ENCODE data around the gene HTT. TPM values are rescaled to one million over a fixed set of nuclear protein-coding genes. Genes with fewer than 3 reads are reported as not detected.

Gene HTT
- total RNA-seq, 2 experiments from 2014 or later = 64.8 to 65.8 TPM

GRCh38 chr4:3253808-3254207 lies 179.3 kb downstream of the HTT start:
- Mint-ChIP-seq H3K4me3 (no peak overlapping the region), H3K4me1 (no peaks in the 10 kb centered on the region), H3K27ac (no peak overlapping the region), H3K36me3 (no peaks in the 10 kb centered on the region), H3K9me3 (no peaks in the 10 kb centered on the region), H3K27me3 (no peaks in the 10 kb centered on the region)
- DNase-seq (peak; percentile 17), ATAC-seq (ENCODE audit: low read depth) (no peak)
- POLR2A ChIA-PET = no interaction called here

GRCh38 chr4:3254302-3255131 lies 180.0 kb downstream of the HTT start:
- Mint-ChIP-seq H3K4me3 (no peak overlapping the region), H3K36me3 (no peaks in the 10 kb centered on the region), H3K27me3 (no peaks in the 10 kb centered on the region), H3K9me3 (no peaks in the 10 kb centered on the region), H3K27ac (no peak overlapping the region), H3K4me1 (no peaks in the 10 kb centered on the region)
- POLR2A ChIA-PET = no interaction called here
- DNase-seq (peak; percentile 23), ATAC-seq (ENCODE audit: low read depth) (no peak)

GRCh38 chr4:3255611-3256186 lies 181.2 kb downstream of the HTT start:
- DNase-seq = no peak
- no peaks in the 10 kb centered on the region for H3K27me3 Mint-ChIP-seq
- no peak overlapping the region for H3K27ac Mint-ChIP-seq
- H3K36me3 Mint-ChIP-seq = no peaks in the 10 kb centered on the region
- no peaks in the 10 kb centered on the region for H3K9me3 Mint-ChIP-seq
- no peak for ATAC-seq (ENCODE audit: low read depth)
- H3K4me3 Mint-ChIP-seq = no peak overlapping the region
- H3K4me1 Mint-ChIP-seq = no peaks in the 10 kb centered on the region
- POLR2A ChIA-PET = no interaction called here

- POLR2A ChIA-PET = no interaction called here
- H3K36me3 Mint-ChIP-seq = no peaks in the 10 kb centered on the region
- no peaks in the 10 kb centered on the region for H3K4me1 Mint-ChIP-seq
- H3K27ac Mint-ChIP-seq = no peak overlapping the region
- no peaks in the 10 kb centered on the region for H3K27me3 Mint-ChIP-seq
- no peak overlapping the region for H3K4me3 Mint-ChIP-seq
- DNase-seq = no peak
- no peak for ATAC-seq (ENCODE audit: low read depth)
- H3K9me3 Mint-ChIP-seq = no peaks in the 10 kb centered on the region
Measured at GRCh38 chr4:3256230-3257102, 182.0 kb downstream of the HTT start.

GRCh38 chr4:3257103-3257555 lies 182.6 kb downstream of the HTT start:
- DNase-seq (no peak), ATAC-seq (ENCODE audit: low read depth) (no peak)
- H3K4me3 Mint-ChIP-seq = no peak overlapping the region
- no peak overlapping the region for H3K27ac Mint-ChIP-seq
- no peaks in the 10 kb centered on the region for H3K4me1 Mint-ChIP-seq
- no peaks in the 10 kb centered on the region for H3K36me3 Mint-ChIP-seq
- no peaks in the 10 kb centered on the region for H3K27me3 Mint-ChIP-seq
- H3K9me3 Mint-ChIP-seq = no peaks in the 10 kb centered on the region
- POLR2A ChIA-PET = no interaction called here

- no peak overlapping the region for H3K4me3 Mint-ChIP-seq
- no peak overlapping the region for H3K27ac Mint-ChIP-seq
- ATAC-seq (ENCODE audit: low read depth) (no peak), DNase-seq (no peak)
- no peaks in the 10 kb centered on the region for H3K9me3 Mint-ChIP-seq
- no peaks in the 10 kb centered on the region for H3K27me3 Mint-ChIP-seq
- H3K4me1 Mint-ChIP-seq = no peaks in the 10 kb centered on the region
- H3K36me3 Mint-ChIP-seq = no peaks in the 10 kb centered on the region
- POLR2A ChIA-PET = no interaction called here
Measured at GRCh38 chr4:3257556-3258482, 183.3 kb downstream of the HTT start.

GRCh38 chr4:3261411-3262207 lies 187.1 kb downstream of the HTT start:
- H3K36me3 Mint-ChIP-seq = no peaks in the 10 kb centered on the region
- H3K27me3 Mint-ChIP-seq = no peaks in the 10 kb centered on the region
- H3K4me1 Mint-ChIP-seq = no peaks in the 10 kb centered on the region
- no peak for DNase-seq
- POLR2A ChIA-PET = no interaction called here
- H3K9me3 Mint-ChIP-seq = no peaks in the 10 kb centered on the region
- ATAC-seq (ENCODE audit: low read depth) = no peak
- no peak overlapping the region for H3K4me3 Mint-ChIP-seq
- no peak overlapping the region for H3K27ac Mint-ChIP-seq

- Mint-ChIP-seq H3K4me3 (no peak overlapping the region), H3K36me3 (no peaks in the 10 kb centered on the region), H3K9me3 (no peaks in the 10 kb centered on the region), H3K27ac (no peak overlapping the region), H3K27me3 (no peaks in the 10 kb centered on the region), H3K4me1 (no peaks in the 10 kb centered on the region)
- DNase-seq (no peak), ATAC-seq (ENCODE audit: low read depth) (no peak)
- POLR2A ChIA-PET = no interaction called here
Measured at GRCh38 chr4:3262208-3263052, 187.9 kb downstream of the HTT start.

GRCh38 chr4:3263053-3263875 lies 188.8 kb downstream of the HTT start:
- POLR2A ChIA-PET = no interaction called here
- ATAC-seq (ENCODE audit: low read depth) (no peak), DNase-seq (no peak)
- no peak overlapping the region for H3K27ac Mint-ChIP-seq
- no peak overlapping the region for H3K4me3 Mint-ChIP-seq
- no peaks in the 10 kb centered on the region for H3K27me3 Mint-ChIP-seq
- H3K4me1 Mint-ChIP-seq = no peaks in the 10 kb centered on the region
- H3K9me3 Mint-ChIP-seq = no peaks in the 10 kb centered on the region
- no peaks in the 10 kb centered on the region for H3K36me3 Mint-ChIP-seq

GRCh38 chr4:3263876-3264193 lies 189.4 kb downstream of the HTT start:
- no peaks in the 10 kb centered on the region for H3K4me1 Mint-ChIP-seq
- POLR2A ChIA-PET = no interaction called here
- ATAC-seq (ENCODE audit: low read depth) = no peak
- H3K4me3 Mint-ChIP-seq = no peak overlapping the region
- H3K9me3 Mint-ChIP-seq = no peaks in the 10 kb centered on the region
- H3K27me3 Mint-ChIP-seq = no peaks in the 10 kb centered on the region
- no peak overlapping the region for H3K27ac Mint-ChIP-seq
- H3K36me3 Mint-ChIP-seq = no peaks in the 10 kb centered on the region
- no peak for DNase-seq

GRCh38 chr4:3266076-3266475 lies 191.6 kb downstream of the HTT start:
- H3K4me1 Mint-ChIP-seq = no peaks in the 10 kb centered on the region
- POLR2A ChIA-PET = no interaction called here
- H3K27me3 Mint-ChIP-seq = no peaks in the 10 kb centered on the region
- H3K4me3 Mint-ChIP-seq = no peak overlapping the region
- H3K9me3 Mint-ChIP-seq = no peaks in the 10 kb centered on the region
- no peaks in the 10 kb centered on the region for H3K36me3 Mint-ChIP-seq
- no peak for DNase-seq
- no peak overlapping the region for H3K27ac Mint-ChIP-seq
- ATAC-seq (ENCODE audit: low read depth) = no peak

Measured in activated naive CD8-positive, alpha-beta T cell treated with anti-CD3 and anti-CD28 coated beads, Interleukin-2, amount 10 ng/mL, durations not matched to agents 7 days and 5 days (primary cell).